ENCODE results near the gene OTOF.

Gene OTOF

GRCh38 chr2:26430826-26431225, 47.1 kb downstream of the OTOF start:
- H3K4me3 ChIP-seq (ENCODE audit: low read depth, low read length), result no peak overlapping the region
- H3K36me3 ChIP-seq (ENCODE audit: control insufficient read depth, insufficient read depth, low read length), result no peaks in the 10 kb centered on the region
- no peaks in the 10 kb centered on the region for H3K4me1 ChIP-seq (ENCODE audit: control insufficient read depth, insufficient read depth, low read length)
- H3K27me3 ChIP-seq (ENCODE audit: control insufficient read depth, insufficient read depth, low read length), result no peaks in the 10 kb centered on the region
- H3K9ac ChIP-seq (ENCODE audit: low read depth, low read length), result no peak overlapping the region
- H3K9me3 ChIP-seq (ENCODE audit: control insufficient read depth, insufficient read depth, low read length), result no peaks in the 10 kb centered on the region

- Histone ChIP-seq H3K9ac (ENCODE audit: low read depth, low read length) (no peak overlapping the region), H3K9me3 (ENCODE audit: control insufficient read depth, insufficient read depth, low read length) (no peaks in the 10 kb centered on the region), H3K4me3 (ENCODE audit: low read depth, low read length) (no peak overlapping the region), H3K36me3 (ENCODE audit: control insufficient read depth, insufficient read depth, low read length) (no peaks in the 10 kb centered on the region), H3K4me1 (ENCODE audit: control insufficient read depth, insufficient read depth, low read length) (no peaks in the 10 kb centered on the region), H3K27me3 (ENCODE audit: control insufficient read depth, insufficient read depth, low read length) (no peaks in the 10 kb centered on the region)
Observed at GRCh38 chr2:26429779-26430578, 47.9 kb downstream of the OTOF start.

GRCh38 chr2:26428846-26429245, 49.1 kb downstream of the OTOF start:
- Histone ChIP-seq H3K27me3 (ENCODE audit: control insufficient read depth, insufficient read depth, low read length) (no peaks in the 10 kb centered on the region), H3K36me3 (ENCODE audit: control insufficient read depth, insufficient read depth, low read length) (no peaks in the 10 kb centered on the region), H3K4me1 (ENCODE audit: control insufficient read depth, insufficient read depth, low read length) (no peaks in the 10 kb centered on the region), H3K9ac (ENCODE audit: low read depth, low read length) (no peak overlapping the region), H3K4me3 (ENCODE audit: low read depth, low read length) (no peak overlapping the region), H3K9me3 (ENCODE audit: control insufficient read depth, insufficient read depth, low read length) (no peaks in the 10 kb centered on the region)

- H3K9ac ChIP-seq (ENCODE audit: low read depth, low read length), result no peak overlapping the region
- H3K4me1 ChIP-seq (ENCODE audit: control insufficient read depth, insufficient read depth, low read length), result peaks cover 2% of the 10 kb centered on the region
- no peaks in the 10 kb centered on the region for H3K36me3 ChIP-seq (ENCODE audit: control insufficient read depth, insufficient read depth, low read length)
- no peaks in the 10 kb centered on the region for H3K9me3 ChIP-seq (ENCODE audit: control insufficient read depth, insufficient read depth, low read length)
- H3K4me3 ChIP-seq (ENCODE audit: low read depth, low read length), result no peak overlapping the region
- no peaks in the 10 kb centered on the region for H3K27me3 ChIP-seq (ENCODE audit: control insufficient read depth, insufficient read depth, low read length)
Observed at GRCh38 chr2:26424221-26424620, 53.7 kb downstream of the OTOF start.

- Histone ChIP-seq H3K36me3 (ENCODE audit: control insufficient read depth, insufficient read depth, low read length) (no peaks in the 10 kb centered on the region), H3K9me3 (ENCODE audit: control insufficient read depth, insufficient read depth, low read length) (no peaks in the 10 kb centered on the region), H3K4me1 (ENCODE audit: control insufficient read depth, insufficient read depth, low read length) (peaks cover 2% of the 10 kb centered on the region), H3K9ac (ENCODE audit: low read depth, low read length) (no peak overlapping the region), H3K4me3 (ENCODE audit: low read depth, low read length) (no peak overlapping the region), H3K27me3 (ENCODE audit: control insufficient read depth, insufficient read depth, low read length) (no peaks in the 10 kb centered on the region)
Observed at GRCh38 chr2:26423750-26424149, 54.2 kb downstream of the OTOF start.

GRCh38 chr2:26422947-26423629, 54.8 kb downstream of the OTOF start:
- no peaks in the 10 kb centered on the region for H3K27me3 ChIP-seq (ENCODE audit: control insufficient read depth, insufficient read depth, low read length)
- peaks cover 2% of the 10 kb centered on the region for H3K4me1 ChIP-seq (ENCODE audit: control insufficient read depth, insufficient read depth, low read length)
- no peak overlapping the region for H3K9ac ChIP-seq (ENCODE audit: low read depth, low read length)
- no peaks in the 10 kb centered on the region for H3K36me3 ChIP-seq (ENCODE audit: control insufficient read depth, insufficient read depth, low read length)
- H3K9me3 ChIP-seq (ENCODE audit: control insufficient read depth, insufficient read depth, low read length), result no peaks in the 10 kb centered on the region
- H3K4me3 ChIP-seq (ENCODE audit: low read depth, low read length), result no peak overlapping the region

GRCh38 chr2:26421961-26422360, 56.0 kb downstream of the OTOF start:
- Histone ChIP-seq H3K27me3 (ENCODE audit: control insufficient read depth, insufficient read depth, low read length) (no peaks in the 10 kb centered on the region), H3K9ac (ENCODE audit: low read depth, low read length) (no peak overlapping the region), H3K9me3 (ENCODE audit: control insufficient read depth, insufficient read depth, low read length) (no peaks in the 10 kb centered on the region), H3K36me3 (ENCODE audit: control insufficient read depth, insufficient read depth, low read length) (no peaks in the 10 kb centered on the region), H3K4me3 (ENCODE audit: low read depth, low read length) (no peak overlapping the region), H3K4me1 (ENCODE audit: control insufficient read depth, insufficient read depth, low read length) (peaks cover 2% of the 10 kb centered on the region)

GRCh38 chr2:26414311-26414710, 63.6 kb downstream of the OTOF start:
- Histone ChIP-seq H3K36me3 (ENCODE audit: control insufficient read depth, insufficient read depth, low read length) (no peaks in the 10 kb centered on the region), H3K9ac (ENCODE audit: low read depth, low read length) (no peak overlapping the region), H3K4me3 (ENCODE audit: low read depth, low read length) (no peak overlapping the region), H3K9me3 (ENCODE audit: control insufficient read depth, insufficient read depth, low read length) (no peaks in the 10 kb centered on the region), H3K27me3 (ENCODE audit: control insufficient read depth, insufficient read depth, low read length) (no peaks in the 10 kb centered on the region), H3K4me1 (ENCODE audit: control insufficient read depth, insufficient read depth, low read length) (no peaks in the 10 kb centered on the region)

- Histone ChIP-seq H3K4me3 (ENCODE audit: low read depth, low read length) (no peak overlapping the region), H3K27me3 (ENCODE audit: control insufficient read depth, insufficient read depth, low read length) (no peaks in the 10 kb centered on the region), H3K36me3 (ENCODE audit: control insufficient read depth, insufficient read depth, low read length) (no peaks in the 10 kb centered on the region), H3K4me1 (ENCODE audit: control insufficient read depth, insufficient read depth, low read length) (no peaks in the 10 kb centered on the region), H3K9me3 (ENCODE audit: control insufficient read depth, insufficient read depth, low read length) (no peaks in the 10 kb centered on the region), H3K9ac (ENCODE audit: low read depth, low read length) (no peak overlapping the region)
Observed at GRCh38 chr2:26412091-26412673, 65.7 kb downstream of the OTOF start.

- H3K9me3 ChIP-seq (ENCODE audit: control insufficient read depth, insufficient read depth, low read length), result no peaks in the 10 kb centered on the region
- H3K9ac ChIP-seq (ENCODE audit: low read depth, low read length), result no peak overlapping the region
- H3K4me1 ChIP-seq (ENCODE audit: control insufficient read depth, insufficient read depth, low read length), result no peaks in the 10 kb centered on the region
- no peaks in the 10 kb centered on the region for H3K36me3 ChIP-seq (ENCODE audit: control insufficient read depth, insufficient read depth, low read length)
- H3K27me3 ChIP-seq (ENCODE audit: control insufficient read depth, insufficient read depth, low read length), result no peaks in the 10 kb centered on the region
- H3K4me3 ChIP-seq (ENCODE audit: low read depth, low read length), result no peak overlapping the region
Observed at GRCh38 chr2:26411419-26411818, 66.5 kb downstream of the OTOF start.

- H3K27me3 ChIP-seq (ENCODE audit: control insufficient read depth, insufficient read depth, low read length), result no peaks in the 10 kb centered on the region
- no peaks in the 10 kb centered on the region for H3K4me1 ChIP-seq (ENCODE audit: control insufficient read depth, insufficient read depth, low read length)
- no peaks in the 10 kb centered on the region for H3K9me3 ChIP-seq (ENCODE audit: control insufficient read depth, insufficient read depth, low read length)
- H3K36me3 ChIP-seq (ENCODE audit: control insufficient read depth, insufficient read depth, low read length), result no peaks in the 10 kb centered on the region
- H3K4me3 ChIP-seq (ENCODE audit: low read depth, low read length), result no peak overlapping the region
- H3K9ac ChIP-seq (ENCODE audit: low read depth, low read length), result no peak overlapping the region
Observed at GRCh38 chr2:26410764-26411243, 67.1 kb downstream of the OTOF start.

- Histone ChIP-seq H3K4me1 (ENCODE audit: control insufficient read depth, insufficient read depth, low read length) (no peaks in the 10 kb centered on the region), H3K9me3 (ENCODE audit: control insufficient read depth, insufficient read depth, low read length) (no peaks in the 10 kb centered on the region), H3K27me3 (ENCODE audit: control insufficient read depth, insufficient read depth, low read length) (no peaks in the 10 kb centered on the region), H3K9ac (ENCODE audit: low read depth, low read length) (no peak overlapping the region), H3K36me3 (ENCODE audit: control insufficient read depth, insufficient read depth, low read length) (no peaks in the 10 kb centered on the region), H3K4me3 (ENCODE audit: low read depth, low read length) (no peak overlapping the region)
Observed at GRCh38 chr2:26409785-26410184, 68.1 kb downstream of the OTOF start.

All from iPS-15b (cell line).